H1 (cell line): Measurements from ENCODE around the gene HMG20A. TPM values are rescaled to one million over a fixed set of nuclear protein-coding genes. Genes with fewer than 3 reads are reported as not detected.

Experiments
- PHF8 ChIP-seq: fragments of 200-600 bp; sonication (generic); conservative IDR thresholded peaks from 2 replicates; pipeline ENCODE4 v1.7.1; 2012; ENCODE audit warnings: low read depth, mild to moderate bottlenecking, inconsistent platforms, low read length, moderate library complexity
- ZNF274 ChIP-seq: IDR thresholded peaks from 2 replicates; pipeline ENCODE4 v1.7.0; 2012; ENCODE audit warnings: low read length, borderline replicate concordance; ENCODE audit errors: extremely low read depth
- polyA plus RNA-seq, 7 experiments: library from polyadenylated mRNA; depleted of rRNA in 3 of 7; stranded (reverse) in 5 of 7; unstranded in 2 of 7; fragments of >200 nt in 5 of 7; fragments of 200-250 nt in 2 of 7; gene quantifications; 1 replicate in 5 of 7; 2 replicates in 1 of 7; 4 replicates in 1 of 7; pipeline versions ENCODE4 v1.2.1 to v1.2.3, GENCODE V29; 2011 to 2013; ENCODE audit warnings: missing spikeins in 2 of 7, mixed read lengths in 2 of 7
- total RNA-seq: library from RNA; stranded (reverse); fragmentation: NEBNext Ultra II Directional; extraction: Animal tissue kit (Norgen Biotek cat#: 25700); gene quantifications from 2 replicates; pipeline ENCODE4 v1.2.1, GENCODE V29; 2021

HMG20A gene
- total and polyA plus RNA-seq, 2 of the 8 experiments (the other 6 are each of a cell fraction or from before 2014, with no cell fraction given) = 52.1 to 59.7 TPM

DNA sequence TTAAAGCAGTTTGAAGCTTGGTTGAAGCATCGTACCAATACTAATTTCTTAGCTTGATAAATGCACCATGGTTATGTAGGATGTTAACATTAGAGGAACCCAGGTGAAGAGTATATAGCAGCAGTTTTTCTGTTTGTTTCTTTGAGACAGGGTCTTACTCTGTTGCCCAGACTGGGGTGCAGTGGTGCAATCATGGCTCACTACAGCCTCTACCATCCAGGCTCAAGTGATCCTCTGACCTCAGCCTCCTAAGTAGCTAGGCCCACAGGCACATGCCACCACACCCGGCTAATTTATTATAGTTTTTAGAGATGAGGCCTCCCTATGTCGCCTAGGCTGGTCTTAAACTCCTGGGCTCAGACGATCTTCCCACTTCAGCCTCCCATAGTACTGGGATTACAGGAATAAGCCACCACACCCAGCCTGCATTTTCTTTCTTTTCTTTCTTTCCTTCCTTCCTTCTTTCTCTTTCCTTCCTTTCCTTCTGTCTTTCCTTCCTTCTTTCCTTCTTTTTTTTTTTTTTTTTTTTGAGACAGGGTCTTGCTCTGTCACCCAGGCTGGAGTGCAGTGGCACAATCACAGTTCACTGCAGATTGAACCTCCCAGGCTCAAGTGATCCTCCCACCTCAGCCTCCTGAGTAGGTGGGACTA, 6.9 kb upstream of the HMG20A start (continued):
- no peak for TF ChIP-seq ZNF274
- no peak for TF ChIP-seq PHF8
